Liver (tissue), 3 donors: ENCODE data around the gene OR5K1.

ENCODE experiments used
- ATF3 ChIP-seq: IDR thresholded peaks from 2 replicates; pipeline ENCODE4 v1.6.1; 2016; ENCODE audit warnings: antibody characterized with exemption
- EGR1 ChIP-seq, 2 donors: IDR thresholded peaks; 2 replicates each; pipeline ENCODE4 v1.6.1; 2016 to 2018; ENCODE audit warnings: antibody characterized with exemption in 2 of 2, low read depth in 2 of 2
- GABPA ChIP-seq, 2 donors: IDR thresholded peaks in 1 of 2; conservative IDR thresholded peaks in 1 of 2; 2 replicates each; pipeline ENCODE4 v1.6.1; 2016; ENCODE audit warnings: antibody characterized with exemption in 2 of 2, mild to moderate bottlenecking in 1 of 2, moderate library complexity in 1 of 2
- HNF4A ChIP-seq, 2 donors: conservative IDR thresholded peaks; 2 replicates each; pipeline ENCODE4 v1.6.1; 2016; ENCODE audit warnings: antibody characterized with exemption in 2 of 2, mild to moderate bottlenecking in 2 of 2
- JUND ChIP-seq, 2 donors: IDR thresholded peaks; 2 replicates each; pipeline ENCODE4 v1.6.1; 2016; ENCODE audit warnings: antibody characterized with exemption in 2 of 2
- MAX ChIP-seq: IDR thresholded peaks from 2 replicates; pipeline ENCODE4 v1.6.1; 2016; ENCODE audit warnings: antibody characterized with exemption
- RXRA ChIP-seq, 2 donors: IDR thresholded peaks; 2 replicates each; pipeline ENCODE4 v1.6.1; 2017 to 2018; ENCODE audit warnings: antibody characterized with exemption in 2 of 2, mild to moderate bottlenecking in 1 of 2
- SP1 ChIP-seq: IDR thresholded peaks from 2 replicates; pipeline ENCODE4 v1.6.1; 2018; ENCODE audit warnings: antibody characterized with exemption, mild to moderate bottlenecking
- TAF1 ChIP-seq: conservative IDR thresholded peaks from 2 replicates; pipeline ENCODE4 v1.6.1; 2016; ENCODE audit warnings: antibody characterized with exemption, mild to moderate bottlenecking
- YY1 ChIP-seq: IDR thresholded peaks from 2 replicates; pipeline ENCODE4 v1.6.1; 2016; ENCODE audit warnings: antibody characterized with exemption, mild to moderate bottlenecking
- ZBTB33 ChIP-seq: IDR thresholded peaks from 2 replicates; pipeline ENCODE4 v1.6.1; 2016; ENCODE audit warnings: antibody characterized with exemption
- TF ChIP-seq, protein P1 (sequence below): fragments of 150-350 bp; IDR thresholded peaks from 2 replicates; pipeline ENCODE4 v1.5.1; 2017; ENCODE audit warnings: improper control_type of control experiment, low read depth, low read length; ENCODE audit not compliant: missing input control
- TF ChIP-seq, protein P2 (sequence below): IDR thresholded peaks from 2 replicates; pipeline ENCODE4 v1.6.1; 2016; ENCODE audit warnings: antibody characterized with exemption, mild to moderate bottlenecking
- donor health status: healthy.
- donor health status: healthy.

- TF ChIP-seq, protein P1, sequence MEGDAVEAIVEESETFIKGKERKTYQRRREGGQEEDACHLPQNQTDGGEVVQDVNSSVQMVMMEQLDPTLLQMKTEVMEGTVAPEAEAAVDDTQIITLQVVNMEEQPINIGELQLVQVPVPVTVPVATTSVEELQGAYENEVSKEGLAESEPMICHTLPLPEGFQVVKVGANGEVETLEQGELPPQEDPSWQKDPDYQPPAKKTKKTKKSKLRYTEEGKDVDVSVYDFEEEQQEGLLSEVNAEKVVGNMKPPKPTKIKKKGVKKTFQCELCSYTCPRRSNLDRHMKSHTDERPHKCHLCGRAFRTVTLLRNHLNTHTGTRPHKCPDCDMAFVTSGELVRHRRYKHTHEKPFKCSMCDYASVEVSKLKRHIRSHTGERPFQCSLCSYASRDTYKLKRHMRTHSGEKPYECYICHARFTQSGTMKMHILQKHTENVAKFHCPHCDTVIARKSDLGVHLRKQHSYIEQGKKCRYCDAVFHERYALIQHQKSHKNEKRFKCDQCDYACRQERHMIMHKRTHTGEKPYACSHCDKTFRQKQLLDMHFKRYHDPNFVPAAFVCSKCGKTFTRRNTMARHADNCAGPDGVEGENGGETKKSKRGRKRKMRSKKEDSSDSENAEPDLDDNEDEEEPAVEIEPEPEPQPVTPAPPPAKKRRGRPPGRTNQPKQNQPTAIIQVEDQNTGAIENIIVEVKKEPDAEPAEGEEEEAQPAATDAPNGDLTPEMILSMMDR, result no peak
- TF ChIP-seq TAF1 (no peak), MAX (no peak), ZBTB33 (no peak), GABPA (IDR thresholded peaks at IDR 0.05 in 1 of 2, conservative IDR thresholded peaks at IDR 0.05 in 1 of 2) (no peak), RXRA (IDR thresholded peaks at IDR 0.05) (no peak), SP1 (no peak), ATF3 (no peak), HNF4A (conservative IDR thresholded peaks at IDR 0.05) (no peak), YY1 (no peak), EGR1 (IDR thresholded peaks at IDR 0.05; ENCODE audit: low read depth in 2 of 2) (no peak), JUND (IDR thresholded peaks at IDR 0.05) (no peak)
- TF ChIP-seq, protein P2, sequence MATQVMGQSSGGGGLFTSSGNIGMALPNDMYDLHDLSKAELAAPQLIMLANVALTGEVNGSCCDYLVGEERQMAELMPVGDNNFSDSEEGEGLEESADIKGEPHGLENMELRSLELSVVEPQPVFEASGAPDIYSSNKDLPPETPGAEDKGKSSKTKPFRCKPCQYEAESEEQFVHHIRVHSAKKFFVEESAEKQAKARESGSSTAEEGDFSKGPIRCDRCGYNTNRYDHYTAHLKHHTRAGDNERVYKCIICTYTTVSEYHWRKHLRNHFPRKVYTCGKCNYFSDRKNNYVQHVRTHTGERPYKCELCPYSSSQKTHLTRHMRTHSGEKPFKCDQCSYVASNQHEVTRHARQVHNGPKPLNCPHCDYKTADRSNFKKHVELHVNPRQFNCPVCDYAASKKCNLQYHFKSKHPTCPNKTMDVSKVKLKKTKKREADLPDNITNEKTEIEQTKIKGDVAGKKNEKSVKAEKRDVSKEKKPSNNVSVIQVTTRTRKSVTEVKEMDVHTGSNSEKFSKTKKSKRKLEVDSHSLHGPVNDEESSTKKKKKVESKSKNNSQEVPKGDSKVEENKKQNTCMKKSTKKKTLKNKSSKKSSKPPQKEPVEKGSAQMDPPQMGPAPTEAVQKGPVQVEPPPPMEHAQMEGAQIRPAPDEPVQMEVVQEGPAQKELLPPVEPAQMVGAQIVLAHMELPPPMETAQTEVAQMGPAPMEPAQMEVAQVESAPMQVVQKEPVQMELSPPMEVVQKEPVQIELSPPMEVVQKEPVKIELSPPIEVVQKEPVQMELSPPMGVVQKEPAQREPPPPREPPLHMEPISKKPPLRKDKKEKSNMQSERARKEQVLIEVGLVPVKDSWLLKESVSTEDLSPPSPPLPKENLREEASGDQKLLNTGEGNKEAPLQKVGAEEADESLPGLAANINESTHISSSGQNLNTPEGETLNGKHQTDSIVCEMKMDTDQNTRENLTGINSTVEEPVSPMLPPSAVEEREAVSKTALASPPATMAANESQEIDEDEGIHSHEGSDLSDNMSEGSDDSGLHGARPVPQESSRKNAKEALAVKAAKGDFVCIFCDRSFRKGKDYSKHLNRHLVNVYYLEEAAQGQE, result no peak
These were observed 38.3 kb downstream of the OR5K1 start for GRCh38 chr3:98501270-98501669.
